ENCODE measurements around the gene CHAC1. TPM values are rescaled to one million over a fixed set of nuclear protein-coding genes. Genes with fewer than 3 reads are reported as not detected.

The CHAC1 gene
- total RNA-seq, 2 donors from 2014 or later, result 6.8 to 9.0 TPM

DNA sequence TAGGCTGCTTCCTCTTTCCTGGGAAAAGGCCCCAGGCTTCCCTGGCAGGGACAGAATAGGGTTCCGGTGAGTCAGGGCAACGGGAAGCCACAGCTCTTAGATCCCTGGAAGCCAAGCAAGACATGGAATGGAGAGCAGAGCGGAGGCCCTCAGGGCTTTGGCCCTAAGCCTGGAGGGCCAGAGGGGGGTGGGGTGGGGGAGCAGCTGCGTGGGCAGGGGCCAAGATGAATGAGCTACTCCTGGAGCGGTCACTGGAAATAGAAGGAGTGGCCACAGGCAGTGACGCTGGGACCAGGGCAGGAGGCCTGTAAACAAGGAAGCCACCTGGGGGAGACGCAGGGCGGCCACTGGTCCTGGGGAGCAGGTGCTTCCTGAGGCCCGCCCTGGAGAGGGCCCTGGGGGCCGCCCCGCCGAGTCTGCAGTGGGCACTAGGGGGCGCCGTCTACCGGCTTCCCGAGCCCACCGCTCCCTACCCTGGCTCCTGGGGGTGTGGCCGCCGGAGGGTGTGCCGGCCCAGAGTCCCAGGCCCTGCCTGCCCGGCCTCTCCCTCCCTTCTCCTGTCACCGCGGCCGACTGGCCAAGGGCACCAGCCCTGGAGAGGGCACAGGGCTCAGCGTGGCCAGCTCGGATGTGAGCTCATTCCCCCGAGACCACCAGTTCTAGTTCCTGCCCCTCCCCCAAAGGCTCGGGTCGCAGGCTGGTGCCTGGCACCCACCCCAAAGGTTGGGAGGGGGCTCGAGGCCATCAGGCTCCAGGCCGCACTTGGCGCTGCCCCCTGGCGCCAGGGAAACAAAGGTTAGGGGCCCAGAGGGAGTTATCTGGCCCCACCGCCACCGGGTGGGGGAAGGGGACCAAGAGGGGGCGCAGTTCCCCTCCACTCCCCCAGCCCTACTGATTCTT is 46.9 kb upstream of the CHAC1 start:
- Mint-ChIP-seq H3K9me3 (no peaks in the 10 kb centered on the region), H3K27me3 (ENCODE audit: insufficient read depth) (no peaks in the 10 kb centered on the region), H3K4me3 (peak overlapping the region; percentile 45), H3K27ac (no peak overlapping the region), H3K36me3 (ENCODE audit: low read depth) (peaks cover 25% of the 10 kb centered on the region), H3K4me1 (peaks cover 7% of the 10 kb centered on the region)
- Histone ChIP-seq H3K4me1 (ENCODE audit: control insufficient read depth, insufficient read depth, low read length) (peaks cover 5% of the 10 kb centered on the region), H3K4me3 (ENCODE audit: low read length) (peak overlapping the region; percentile 66), H3K9ac (ENCODE audit: extremely low read depth, low read length, poor library complexity, severe bottlenecking) (no peak overlapping the region), H3K36me3 (ENCODE audit: control insufficient read depth, insufficient read depth, low read length) (peaks cover 35% of the 10 kb centered on the region), H3K27me3 (ENCODE audit: control insufficient read depth, insufficient read depth, low read length, poor library complexity, severe bottlenecking) (no peaks in the 10 kb centered on the region), H3K27ac (ENCODE audit: low read depth, low read length) (peak overlapping the region; percentile 19), H3K9me3 (ENCODE audit: control insufficient read depth, low read length) (no peaks in the 10 kb centered on the region)
- WGBS, 2 experiments (ENCODE audit: insufficient coverage in 1 of 2, insufficient read length in 1 of 2), result 20 to 36% methylated on average over 13 to 36 of the region's 36 CpGs
- peak; percentile 97 for DNase-seq
- peak; percentile 95 for TF ChIP-seq CTCF (conservative IDR thresholded peaks at IDR 0.05)

- Histone ChIP-seq H3K9ac (ENCODE audit: extremely low read depth, low read length, poor library complexity, severe bottlenecking) (no peak overlapping the region), H3K27me3 (ENCODE audit: control insufficient read depth, insufficient read depth, low read length, poor library complexity, severe bottlenecking) (no peaks in the 10 kb centered on the region), H3K4me1 (ENCODE audit: control insufficient read depth, insufficient read depth, low read length) (peaks cover 5% of the 10 kb centered on the region), H3K36me3 (ENCODE audit: control insufficient read depth, insufficient read depth, low read length) (peaks cover 30% of the 10 kb centered on the region), H3K4me3 (ENCODE audit: low read length) (peak overlapping the region; percentile 66), H3K27ac (ENCODE audit: low read depth, low read length) (no peak overlapping the region), H3K9me3 (ENCODE audit: control insufficient read depth, low read length) (no peaks in the 10 kb centered on the region)
- Mint-ChIP-seq H3K36me3 (ENCODE audit: low read depth) (peaks cover 25% of the 10 kb centered on the region), H3K9me3 (no peaks in the 10 kb centered on the region), H3K27ac (no peak overlapping the region), H3K4me1 (peaks cover 9% of the 10 kb centered on the region), H3K4me3 (peak overlapping the region; percentile 45), H3K27me3 (ENCODE audit: insufficient read depth) (no peaks in the 10 kb centered on the region)
- WGBS, 2 experiments (ENCODE audit: insufficient coverage in 1 of 2, insufficient read length in 1 of 2), result 79 to 89% methylated on average over 3 to 20 of the region's 22 CpGs
- no peak for TF ChIP-seq CTCF (conservative IDR thresholded peaks at IDR 0.05)
- peak; percentile 61 for DNase-seq
These were observed 46.1 kb upstream of the CHAC1 start for GRCh38 chr15:40906991-40907802.

DNA sequence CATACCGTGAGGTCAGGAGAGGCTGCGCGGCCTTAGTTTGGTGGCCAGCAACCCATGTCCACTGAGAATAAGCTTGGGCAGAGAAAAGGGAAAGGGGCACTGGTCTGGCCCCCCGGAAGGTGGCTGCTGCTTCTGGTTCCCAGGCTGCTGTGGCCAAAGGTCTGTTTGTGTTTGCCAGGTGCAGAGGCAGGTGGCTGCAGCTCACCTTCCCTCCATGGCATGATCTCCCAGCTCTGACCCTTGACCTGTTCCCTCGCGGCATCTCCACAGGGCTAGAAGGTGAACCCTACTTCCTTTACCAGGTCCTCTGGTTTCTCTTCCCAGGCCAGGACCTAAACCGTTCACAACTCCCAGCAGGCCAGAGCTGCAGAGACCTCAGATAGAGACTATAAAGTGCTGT is 45.2 kb upstream of the CHAC1 start:
- Mint-ChIP-seq H3K4me1 (peaks cover 9% of the 10 kb centered on the region), H3K4me3 (no peak overlapping the region), H3K27me3 (ENCODE audit: insufficient read depth) (no peaks in the 10 kb centered on the region), H3K36me3 (ENCODE audit: low read depth) (peaks cover 19% of the 10 kb centered on the region), H3K9me3 (no peaks in the 10 kb centered on the region), H3K27ac (no peak overlapping the region)
- H3K27me3 ChIP-seq (ENCODE audit: control insufficient read depth, insufficient read depth, low read length, poor library complexity, severe bottlenecking), result no peaks in the 10 kb centered on the region
- TF ChIP-seq CTCF (conservative IDR thresholded peaks at IDR 0.05), result no peak
- H3K9ac ChIP-seq (ENCODE audit: extremely low read depth, low read length, poor library complexity, severe bottlenecking), result no peak overlapping the region
- no peak overlapping the region for H3K4me3 ChIP-seq (ENCODE audit: low read length)
- H3K27ac ChIP-seq (ENCODE audit: low read depth, low read length), result no peak overlapping the region
- 91 to 97% methylated on average over 5 to 7 of the region's 7 CpGs for WGBS, 2 experiments (ENCODE audit: insufficient coverage in 1 of 2, insufficient read length in 1 of 2)
- peak; percentile 25 for DNase-seq
- H3K36me3 ChIP-seq (ENCODE audit: control insufficient read depth, insufficient read depth, low read length), result peaks cover 26% of the 10 kb centered on the region
- H3K9me3 ChIP-seq (ENCODE audit: control insufficient read depth, low read length), result no peaks in the 10 kb centered on the region
- peaks cover 5% of the 10 kb centered on the region for H3K4me1 ChIP-seq (ENCODE audit: control insufficient read depth, insufficient read depth, low read length)

Measured in endodermal cell (in vitro differentiated cells).